BLaER1 (cell line): ENCODE results near the gene HECTD4.

ENCODE experiments used
- H3K27ac ChIP-seq: shearing (Covaris generic); formaldehyde crosslinking; 2 replicates; pipeline ENCODE4 v1.8.1; 2022
- H3K27me3 ChIP-seq: shearing (Covaris generic); formaldehyde crosslinking; 2 replicates; pipeline ENCODE4 v1.8.1; 2022
- H3K36me3 ChIP-seq: shearing (Covaris generic); formaldehyde crosslinking; 2 replicates; pipeline ENCODE4 v1.8.1; 2022
- H3K4me1 ChIP-seq: shearing (Covaris generic); formaldehyde crosslinking; 2 replicates; pipeline ENCODE4 v1.8.1; 2022
- H3K4me2 ChIP-seq: shearing (Covaris generic); formaldehyde crosslinking; 2 replicates; pipeline ENCODE4 v1.8.1; 2022
- H3K4me3 ChIP-seq: shearing (Covaris generic); formaldehyde crosslinking; 2 replicates; pipeline ENCODE4 v1.8.1; 2022
- H3K9ac ChIP-seq: shearing (Covaris generic); formaldehyde crosslinking; 2 replicates; pipeline ENCODE4 v1.8.1; 2022
- H3K9me3 ChIP-seq: shearing (Covaris generic); formaldehyde crosslinking; 2 replicates; pipeline ENCODE4 v1.8.1; 2022
- H4K20me1 ChIP-seq: shearing (Covaris generic); formaldehyde crosslinking; 2 replicates; pipeline ENCODE4 v1.8.1; 2022
- Cebpa-rat ChIP-seq: shearing (Covaris generic); IDR thresholded peaks from 2 replicates; pipeline ENCODE4 v1.8.1; 2022

Gene HECTD4

DNA sequence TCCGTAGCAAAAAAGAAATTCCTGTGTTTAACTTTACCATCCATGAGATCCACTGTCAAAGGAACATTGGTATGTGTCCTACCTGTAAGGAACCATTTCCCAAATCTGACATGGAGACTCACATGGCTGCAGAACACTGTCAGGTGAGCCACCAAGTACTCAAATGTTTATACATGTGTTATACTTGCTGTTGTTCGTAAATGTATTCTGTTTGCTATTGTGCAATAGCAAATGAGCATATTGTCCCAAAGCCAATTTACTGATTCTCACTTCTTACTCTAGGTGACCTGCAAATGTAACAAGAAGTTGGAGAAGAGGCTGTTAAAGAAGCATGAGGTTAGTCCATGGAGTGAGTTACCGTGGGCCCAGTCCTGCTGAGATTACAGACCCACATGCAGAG lies 247.5 kb downstream of the HECTD4 start:
- Histone ChIP-seq H3K9ac (no peak overlapping the region), H3K9me3 (no peaks in the 10 kb centered on the region), H3K4me3 (no peak overlapping the region), H3K4me2 (no peak overlapping the region), H3K36me3 (peaks cover 61% of the 10 kb centered on the region), H3K4me1 (peaks cover 20% of the 10 kb centered on the region), H3K27ac (no peak overlapping the region), H4K20me1 (peaks cover 32% of the 10 kb centered on the region), H3K27me3 (no peaks in the 10 kb centered on the region)
- TF ChIP-seq Cebpa-rat, result peak; percentile 61; the same call in 1 of the 2 replicates

DNA sequence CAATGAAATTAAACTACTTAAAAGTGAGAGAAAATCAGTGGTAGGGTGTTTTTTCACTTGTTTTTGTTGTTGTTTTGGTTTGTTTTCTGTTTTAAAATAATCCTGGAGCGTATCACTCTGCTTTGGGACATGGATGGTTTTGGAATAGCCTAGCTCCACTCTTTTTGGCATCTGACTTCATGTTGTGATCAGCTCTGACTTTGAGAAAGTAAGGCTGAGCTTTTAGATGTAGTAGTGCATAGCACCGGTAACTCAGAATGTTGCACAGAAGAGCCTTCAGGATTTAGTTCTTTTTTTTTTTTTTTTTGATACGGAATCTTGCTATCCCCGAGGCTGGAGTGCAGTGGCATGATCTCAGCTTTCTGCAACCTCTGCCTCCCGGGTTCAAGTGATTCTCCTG lies 248.8 kb downstream of the HECTD4 start:
- peaks cover 33% of the 10 kb centered on the region for H3K4me1 ChIP-seq
- no peak overlapping the region for H3K4me3 ChIP-seq
- H3K36me3 ChIP-seq, result peaks cover 48% of the 10 kb centered on the region
- no peak for TF ChIP-seq Cebpa-rat
- no peaks in the 10 kb centered on the region for H3K27me3 ChIP-seq
- H3K4me2 ChIP-seq, result no peak overlapping the region
- H3K27ac ChIP-seq, result no peak overlapping the region
- H3K9ac ChIP-seq, result no peak overlapping the region
- H4K20me1 ChIP-seq, result peaks cover 32% of the 10 kb centered on the region
- H3K9me3 ChIP-seq, result no peaks in the 10 kb centered on the region

DNA sequence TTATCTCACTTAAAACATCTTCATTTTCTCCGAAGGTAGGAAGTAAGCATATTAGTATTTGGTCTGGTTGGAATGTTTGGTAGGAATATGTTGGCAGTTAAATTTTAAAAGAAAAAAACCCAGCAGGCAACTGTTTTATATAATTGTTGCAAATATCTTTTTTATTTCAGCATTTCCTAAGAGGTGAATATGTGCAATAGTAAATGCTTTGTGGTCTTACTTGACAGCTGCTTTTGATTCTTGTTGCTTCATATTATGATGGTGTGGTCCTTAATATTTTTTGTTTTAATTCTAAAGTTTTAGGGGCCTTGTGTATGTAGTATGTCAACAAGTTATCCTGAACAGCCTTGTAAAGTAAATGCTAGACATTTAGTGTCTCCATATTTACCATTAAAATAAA lies 250.5 kb downstream of the HECTD4 start:
- H3K4me3 ChIP-seq, result no peak overlapping the region
- no peak for TF ChIP-seq Cebpa-rat
- H3K9ac ChIP-seq, result no peak overlapping the region
- H3K4me2 ChIP-seq, result peak overlapping the region; percentile 97
- H3K27ac ChIP-seq, result no peak overlapping the region
- peaks cover 31% of the 10 kb centered on the region for H3K36me3 ChIP-seq
- peaks cover 39% of the 10 kb centered on the region for H4K20me1 ChIP-seq
- no peaks in the 10 kb centered on the region for H3K27me3 ChIP-seq
- H3K9me3 ChIP-seq, result no peaks in the 10 kb centered on the region
- peaks cover 50% of the 10 kb centered on the region for H3K4me1 ChIP-seq

DNA sequence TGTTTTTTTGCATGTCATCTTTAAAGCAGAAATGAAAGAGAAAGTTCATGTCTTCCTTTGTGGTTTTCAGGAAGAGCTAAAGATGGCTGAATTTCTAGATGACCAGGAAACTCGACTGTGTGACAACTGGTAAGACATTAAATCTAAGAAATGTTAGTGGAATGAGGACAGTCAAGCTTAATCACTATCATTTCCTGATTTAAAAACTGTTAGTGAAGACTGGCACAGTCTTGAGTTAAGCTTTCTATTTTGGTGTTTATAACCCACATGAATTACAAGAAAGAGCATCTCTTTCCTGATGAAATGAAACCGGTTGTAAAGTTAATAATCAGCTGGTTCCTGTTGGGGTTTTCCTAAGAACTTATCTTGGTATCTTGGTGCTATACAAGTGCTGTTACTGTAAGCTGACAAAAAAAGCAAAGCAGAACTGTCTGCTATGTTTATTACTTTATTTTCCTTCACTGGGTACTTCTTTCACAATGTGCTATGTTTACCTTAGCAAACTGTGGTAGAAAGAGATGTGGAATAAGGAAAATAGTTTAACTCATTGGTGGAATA lies 251.7 kb downstream of the HECTD4 start:
- H3K4me3 ChIP-seq, result peak overlapping the region; percentile 43; the same call in 1 of the 2 replicates
- H3K4me1 ChIP-seq, result peaks cover 57% of the 10 kb centered on the region
- H4K20me1 ChIP-seq, result peaks cover 51% of the 10 kb centered on the region
- TF ChIP-seq Cebpa-rat, result no peak
- H3K9ac ChIP-seq, result peak overlapping the region; percentile 71; the same call in 1 of the 2 replicates
- peak overlapping the region; percentile 97 for H3K4me2 ChIP-seq
- peaks cover 19% of the 10 kb centered on the region for H3K36me3 ChIP-seq
- H3K27ac ChIP-seq, result peak overlapping the region; percentile 70
- no peaks in the 10 kb centered on the region for H3K9me3 ChIP-seq
- H3K27me3 ChIP-seq, result no peaks in the 10 kb centered on the region

DNA sequence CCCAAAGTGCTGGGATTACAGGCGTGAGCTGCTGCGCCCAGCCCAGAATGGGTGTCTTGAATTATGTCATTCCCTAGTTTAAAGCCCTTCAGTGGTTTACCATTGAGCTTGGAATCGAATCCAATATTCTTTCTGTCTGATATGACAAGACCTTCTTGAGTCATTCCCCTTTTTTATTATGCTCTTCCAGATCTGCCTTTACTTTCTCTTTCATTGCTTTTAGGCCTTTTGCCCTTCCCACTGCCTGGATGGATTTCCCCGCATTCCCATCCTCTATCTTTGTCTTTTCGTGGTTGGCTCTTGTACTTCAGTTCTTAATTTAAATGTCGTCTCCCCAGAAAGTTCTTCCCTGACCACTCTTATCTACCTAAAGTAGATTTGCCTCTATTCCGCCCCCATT lies 255.3 kb downstream of the HECTD4 start:
- H3K36me3 ChIP-seq, result no peaks in the 10 kb centered on the region
- no peaks in the 10 kb centered on the region for H3K27me3 ChIP-seq
- H3K4me3 ChIP-seq, result peak overlapping the region; percentile 87; the same call in 1 of the 2 replicates
- H4K20me1 ChIP-seq, result peaks cover 33% of the 10 kb centered on the region
- no peak for TF ChIP-seq Cebpa-rat
- peak overlapping the region; percentile 93; the same call in 1 of the 2 replicates for H3K9ac ChIP-seq
- 0 out of 2 replicates have a peak overlapping the region, but pooled peaks have one; percentile 11 for H3K27ac ChIP-seq
- H3K9me3 ChIP-seq, result no peaks in the 10 kb centered on the region
- peaks cover 67% of the 10 kb centered on the region for H3K4me1 ChIP-seq
- peak overlapping the region; percentile 97 for H3K4me2 ChIP-seq

GRCh38 chr12:112126000-112126438 lies 256.2 kb downstream of the HECTD4 start:
- Histone ChIP-seq H4K20me1 (peaks cover 24% of the 10 kb centered on the region), H3K9ac (peak overlapping the region; percentile 93), H3K36me3 (no peaks in the 10 kb centered on the region), H3K4me1 (peaks cover 58% of the 10 kb centered on the region), H3K27ac (peak overlapping the region; percentile 90), H3K4me2 (peak overlapping the region; percentile 97), H3K4me3 (peak overlapping the region; percentile 87), H3K9me3 (no peaks in the 10 kb centered on the region), H3K27me3 (no peaks in the 10 kb centered on the region)
- TF ChIP-seq Cebpa-rat, result no peak

GRCh38 chr12:112125250-112125999 lies 256.8 kb downstream of the HECTD4 start, which contains the start of gene TRAFD1:
TSS of gene TRAFD1 (plus strand) at chr12:112125560. CDS start at chr12:112130523, 4,963 bp downstream.
- Histone ChIP-seq H3K36me3 (no peaks in the 10 kb centered on the region), H3K27ac (peak within 1 kb of the TSS; percentile 90), H3K9ac (peak within 1 kb of the TSS; percentile 93), H3K9me3 (no peaks in the 10 kb centered on the region), H3K4me2 (peak within 1 kb of the TSS; percentile 97), H3K4me3 (peak within 1 kb of the TSS; percentile 87), H4K20me1 (peaks cover 18% of the 10 kb centered on the region; the same call in 1 of the 2 replicates), H3K4me1 (peaks cover 53% of the 10 kb centered on the region), H3K27me3 (no peaks in the 10 kb centered on the region)
- TF ChIP-seq Cebpa-rat, result no peak

DNA sequence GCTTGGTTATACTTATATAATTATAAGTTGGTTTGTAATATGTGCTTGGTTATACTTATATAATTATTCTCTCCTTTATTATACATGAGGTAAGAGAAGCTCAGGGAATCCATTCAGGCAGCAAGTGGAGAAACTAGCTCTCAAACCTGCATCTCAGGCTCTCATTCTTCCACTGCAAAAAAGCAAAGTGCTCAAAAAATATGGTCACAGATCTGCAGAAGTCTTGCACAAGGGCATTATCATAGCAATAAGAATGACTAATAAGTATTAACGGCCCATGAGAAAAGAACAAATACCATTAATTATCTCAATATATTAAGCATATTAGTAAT lies 257.3 kb downstream of the HECTD4 start:
- Histone ChIP-seq H3K27me3 (no peaks in the 10 kb centered on the region), H3K27ac (no peak overlapping the region), H4K20me1 (peaks cover 18% of the 10 kb centered on the region; the same call in 1 of the 2 replicates), H3K36me3 (no peaks in the 10 kb centered on the region), H3K4me2 (peak overlapping the region; percentile 55), H3K9ac (no peak overlapping the region), H3K9me3 (no peaks in the 10 kb centered on the region), H3K4me1 (peaks cover 49% of the 10 kb centered on the region), H3K4me3 (no peak overlapping the region)
- no peak for TF ChIP-seq Cebpa-rat

DNA sequence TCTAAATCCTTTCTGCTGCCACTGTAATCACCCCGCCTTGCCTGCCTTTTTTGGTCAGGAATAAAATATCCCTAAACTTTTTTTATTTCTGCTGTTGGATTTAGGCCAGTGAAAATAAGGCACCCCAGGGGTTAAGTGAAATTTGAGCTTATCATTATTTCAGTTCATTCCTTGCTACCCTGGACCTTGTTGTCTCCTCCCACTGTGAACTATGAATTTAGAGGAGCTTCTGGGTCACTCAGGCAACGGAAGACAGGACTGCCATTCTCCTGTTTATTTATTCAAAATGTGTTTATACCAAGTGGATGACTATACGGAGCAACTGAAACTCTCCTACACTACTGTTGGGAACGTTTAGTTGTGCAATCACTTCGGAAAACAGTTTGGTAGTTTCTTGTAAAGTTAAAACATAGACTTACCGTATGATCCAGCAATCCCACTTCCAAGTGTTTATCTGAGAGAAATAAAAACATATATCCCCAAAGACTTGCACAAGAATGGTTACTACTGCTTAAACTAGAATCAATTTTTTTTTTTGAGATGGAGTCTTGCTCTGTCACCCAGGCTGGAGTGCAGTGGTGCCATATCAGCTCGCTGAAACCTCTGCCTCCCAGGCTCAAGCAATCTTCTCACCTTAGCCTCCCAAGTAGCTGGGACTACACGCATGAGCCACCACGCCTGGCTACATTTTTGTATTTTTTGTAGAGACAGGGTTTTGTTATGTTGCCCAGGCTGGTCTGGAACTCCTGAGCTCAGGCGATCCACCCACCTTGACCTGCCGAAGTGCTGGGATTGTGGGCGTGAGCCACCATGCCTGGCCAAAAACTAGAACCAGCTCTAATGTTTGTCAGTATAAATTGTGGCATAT lies 259.2 kb downstream of the HECTD4 start:
- H3K4me2 ChIP-seq, result no peak overlapping the region

More for the DNA sequence above, 259.2 kb downstream of the HECTD4 start:
- Histone ChIP-seq H4K20me1 (peaks cover 18% of the 10 kb centered on the region; the same call in 1 of the 2 replicates), H3K9ac (no peak overlapping the region), H3K27me3 (no peaks in the 10 kb centered on the region), H3K9me3 (no peaks in the 10 kb centered on the region), H3K36me3 (no peaks in the 10 kb centered on the region), H3K27ac (no peak overlapping the region), H3K4me1 (peaks cover 31% of the 10 kb centered on the region), H3K4me3 (no peak overlapping the region)
- no peak for TF ChIP-seq Cebpa-rat
